HepG2 (cell line): ENCODE measurements around the gene TSEN54. TPM values are rescaled to one million over a fixed set of nuclear protein-coding genes. Genes with fewer than 3 reads are reported as not detected.
A peak's percentile ranks its signal among the peaks of the same experiment; 100 is the strongest.

ENCODE experiments used
- DNMT1 ChIP-seq: sonication (generic); formaldehyde crosslinking; IDR thresholded peaks from 2 replicates; pipeline ENCODE4 v1.5.1; 2020; ENCODE audit warnings: mild to moderate bottlenecking, missing genetic modification reagents
- FOSL2 ChIP-seq: sonication (generic); formaldehyde crosslinking; IDR thresholded peaks from 2 replicates; pipeline ENCODE4 v1.4.0; 2020; ENCODE audit warnings: missing genetic modification reagents
- MED1 ChIP-seq: sonication (generic); formaldehyde crosslinking; IDR thresholded peaks from 2 replicates; pipeline ENCODE4 v1.4.0; 2020; ENCODE audit warnings: missing genetic modification reagents
- MEIS1 ChIP-seq: sonication (generic); formaldehyde crosslinking; IDR thresholded peaks from 2 replicates; pipeline ENCODE4 v1.9.0; 2021; ENCODE audit warnings: mild to moderate bottlenecking, missing genetic modification reagents, moderate library complexity, borderline replicate concordance
- MIXL1 ChIP-seq: IDR thresholded peaks from 2 replicates; pipeline ENCODE4 v1.6.1; 2016
- MTA1 ChIP-seq: sonication (generic); formaldehyde crosslinking; IDR thresholded peaks from 2 replicates; pipeline ENCODE4 v1.4.0; 2020; ENCODE audit warnings: missing genetic modification reagents, mild to moderate bottlenecking, borderline replicate concordance
- MXD1 ChIP-seq: sonication (generic); formaldehyde crosslinking; IDR thresholded peaks from 2 replicates; pipeline ENCODE4 v1.4.0; 2020; ENCODE audit warnings: mild to moderate bottlenecking, missing genetic modification reagents
- NFIB ChIP-seq: sonication (generic); formaldehyde crosslinking; IDR thresholded peaks from 2 replicates; pipeline ENCODE4 v1.9.0; 2021; ENCODE audit warnings: missing genetic modification reagents, mild to moderate bottlenecking, borderline replicate concordance
- SCMH1 ChIP-seq: sonication (generic); formaldehyde crosslinking; IDR thresholded peaks from 2 replicates; pipeline ENCODE4 v1.9.0; 2021; ENCODE audit warnings: missing genetic modification reagents, mild to moderate bottlenecking, borderline replicate concordance
- SNAPC4 ChIP-seq: sonication (generic); formaldehyde crosslinking; IDR thresholded peaks from 2 replicates; pipeline ENCODE4 v1.4.0; 2020; ENCODE audit warnings: mild to moderate bottlenecking, missing genetic modification reagents
- STAT6 ChIP-seq: sonication (generic); formaldehyde crosslinking; IDR thresholded peaks from 2 replicates; pipeline ENCODE4 v1.4.0; 2020; ENCODE audit warnings: missing genetic modification reagents, mild to moderate bottlenecking, borderline replicate concordance
- THRA ChIP-seq: sonication (generic); formaldehyde crosslinking; IDR thresholded peaks from 2 replicates; pipeline ENCODE4 v1.4.0; 2020; ENCODE audit warnings: missing genetic modification reagents, borderline replicate concordance
- ZNF281 ChIP-seq: sonication (generic); formaldehyde crosslinking; IDR thresholded peaks from 2 replicates; pipeline ENCODE4 v1.4.0; 2020; ENCODE audit warnings: missing genetic modification reagents, borderline replicate concordance
- ZNF577 ChIP-seq: sonication (generic); formaldehyde crosslinking; IDR thresholded peaks from 2 replicates; pipeline ENCODE4 v1.4.0; 2020; ENCODE audit warnings: mild to moderate bottlenecking, low read depth, missing genetic modification reagents, borderline replicate concordance
- ZNF792 ChIP-seq: IDR thresholded peaks from 2 replicates; pipeline ENCODE4 v1.6.1; 2016
- polyA plus RNA-seq, 8 experiments: library from polyadenylated mRNA; depleted of rRNA in 3 of 8; stranded (reverse) in 7 of 8; unstranded in 1 of 8; fragments of >200 nt; fragmentation: Illumina TruSeq in 4 of 8; extraction: Trizol in 4 of 8; gene quantifications; 2 replicates each; pipeline versions ENCODE4 v1.2.1 to v1.2.3, GENCODE V29; 2011 to 2016; ENCODE audit warnings: low read depth in 4 of 8, missing spikeins in 1 of 8, mixed read lengths in 1 of 8; ENCODE audit not compliant: insufficient read depth in 1 of 8
- total RNA-seq, 5 experiments: library from RNA; depleted of rRNA; stranded (reverse); fragments of >200 nt; fragmentation: Illumina TruSeq; extraction: Trizol; gene quantifications; 2 replicates each; pipeline ENCODE4 v1.2.3, GENCODE V29; 2016; ENCODE audit warnings: low read depth in 1 of 5

The TSEN54 gene
- total and polyA plus RNA-seq, 2 of the 13 experiments (the other 11 are each of a cell fraction or from before 2014, with no cell fraction given): 62.9 to 63.3 TPM

- TF ChIP-seq ZNF281 (CRISPR knock-in tag) (peak; percentile 45; the same call in 1 of the 2 replicates), NFIB (no peak), MEIS1 (CRISPR knock-in tag) (no peak), SCMH1 (CRISPR knock-in tag) (no peak), STAT6 (no peak), FOSL2 (CRISPR knock-in tag) (no peak; the same call in 1 of the 2 replicates), MXD1 (peak; percentile 21; the same call in 1 of the 2 replicates), ZNF577 (no peak), ZNF792 (CRISPR knock-in tag) (no peak), THRA (CRISPR knock-in tag) (peak; percentile 93; the same call in 1 of the 2 replicates), MED1 (peak; percentile 26; the same call in 1 of the 2 replicates), SNAPC4 (no peak), DNMT1 (0 out of 2 replicates have a peak, but pooled peaks have one; percentile 20), MIXL1 (CRISPR knock-in tag) (no peak), MTA1 (CRISPR knock-in tag) (peak; percentile 41; the same call in 1 of the 2 replicates)
Observed at GRCh38 chr17:75555679-75556153, 39.4 kb downstream of the TSEN54 start (continued).
